OCI-LY1 (cell line): ENCODE results near the gene PTX4.

Source experiments
- EZH2 ChIP-seq: fragments of 200-600 bp; sonication (generic), shearing (Covaris generic); IDR thresholded peaks from 2 replicates; pipeline ENCODE4 v1.8.0; 2017; ENCODE audit warnings: borderline replicate concordance, mixed run types, mild to moderate bottlenecking, antibody characterized with exemption, low read length, moderate library complexity, mixed read lengths
- TF ChIP-seq, protein P1 (sequence below): fragments of 200-600 bp; sonication (generic), shearing (Covaris generic); IDR thresholded peaks from 2 replicates; pipeline ENCODE4 v1.5.1; 2017; ENCODE audit warnings: mild to moderate bottlenecking, antibody characterized with exemption, low read length, moderate library complexity, mixed read lengths

DNA sequence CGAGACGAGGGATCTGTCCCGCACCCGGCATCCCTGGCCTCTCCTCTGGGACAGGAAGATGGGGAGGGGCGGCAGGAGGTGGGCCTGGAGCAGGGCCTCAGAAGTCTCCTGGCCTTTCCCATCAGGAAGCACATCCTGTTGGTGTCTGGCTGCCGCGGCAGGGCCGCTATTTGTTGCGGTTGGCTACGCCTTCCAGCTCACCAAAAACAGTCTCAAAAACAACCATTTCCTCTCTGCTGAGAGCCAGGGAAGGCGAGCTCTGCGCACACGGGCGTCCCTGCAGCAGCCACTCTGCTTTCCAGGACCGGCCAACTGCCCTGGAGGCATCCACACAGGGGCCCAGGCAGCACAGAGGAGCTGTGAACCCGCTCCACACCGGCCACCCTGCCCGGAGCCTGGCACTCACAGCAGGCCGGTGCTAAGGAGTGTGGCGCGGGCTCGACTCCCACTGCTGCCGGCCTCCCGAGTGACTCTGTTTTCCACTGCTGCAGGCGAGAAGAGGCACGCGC is 44.8 kb upstream of the PTX4 start, which contains the start of gene TMEM204:
- TF ChIP-seq, protein P1, sequence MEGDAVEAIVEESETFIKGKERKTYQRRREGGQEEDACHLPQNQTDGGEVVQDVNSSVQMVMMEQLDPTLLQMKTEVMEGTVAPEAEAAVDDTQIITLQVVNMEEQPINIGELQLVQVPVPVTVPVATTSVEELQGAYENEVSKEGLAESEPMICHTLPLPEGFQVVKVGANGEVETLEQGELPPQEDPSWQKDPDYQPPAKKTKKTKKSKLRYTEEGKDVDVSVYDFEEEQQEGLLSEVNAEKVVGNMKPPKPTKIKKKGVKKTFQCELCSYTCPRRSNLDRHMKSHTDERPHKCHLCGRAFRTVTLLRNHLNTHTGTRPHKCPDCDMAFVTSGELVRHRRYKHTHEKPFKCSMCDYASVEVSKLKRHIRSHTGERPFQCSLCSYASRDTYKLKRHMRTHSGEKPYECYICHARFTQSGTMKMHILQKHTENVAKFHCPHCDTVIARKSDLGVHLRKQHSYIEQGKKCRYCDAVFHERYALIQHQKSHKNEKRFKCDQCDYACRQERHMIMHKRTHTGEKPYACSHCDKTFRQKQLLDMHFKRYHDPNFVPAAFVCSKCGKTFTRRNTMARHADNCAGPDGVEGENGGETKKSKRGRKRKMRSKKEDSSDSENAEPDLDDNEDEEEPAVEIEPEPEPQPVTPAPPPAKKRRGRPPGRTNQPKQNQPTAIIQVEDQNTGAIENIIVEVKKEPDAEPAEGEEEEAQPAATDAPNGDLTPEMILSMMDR: no peak
- TF ChIP-seq EZH2: no peak
